Measurements from ENCODE around the gene TIMM17A. TPM values are rescaled to one million over a fixed set of nuclear protein-coding genes. Genes with fewer than 3 reads are reported as not detected.

The TIMM17A gene
- total RNA-seq, 2 experiments from 2014 or later = 43.8 to 67.2 TPM

- intact Hi-C loops (cut with micrococcal nuclease; ENCODE audit: unreplicated experiment) = no loop called here
- Histone ChIP-seq H3K4me3 (ENCODE audit: low read depth, low read length, poor library complexity, severe bottlenecking) (no peak overlapping the region), H3K9me3 (ENCODE audit: low read length) (no peaks in the 10 kb centered on the region), H3K27ac (ENCODE audit: low read depth, low read length, poor library complexity, severe bottlenecking) (no peak overlapping the region), H2AFZ (ENCODE audit: low read length) (no peak overlapping the region), H3K9me2 (ENCODE audit: insufficient read depth, low read length) (no peaks in the 10 kb centered on the region), H3K79me2 (ENCODE audit: insufficient read depth, low read depth, low read length) (no peaks in the 10 kb centered on the region), H4K20me1 (ENCODE audit: insufficient read depth, low read length) (no peaks in the 10 kb centered on the region), H3K4me2 (ENCODE audit: low read length) (no peak overlapping the region), H3K36me3 (ENCODE audit: insufficient read depth, low read length) (no peaks in the 10 kb centered on the region), H3K4me1 (ENCODE audit: insufficient read depth, low read length, poor library complexity, severe bottlenecking) (no peaks in the 10 kb centered on the region)
- CTCF ChIA-PET (ENCODE audit: unreplicated experiment) = no interaction called here
- BruUV-seq (replicated peaks) = no TSS peak
- POLR2A ChIA-PET = no interaction called here
- no peak for DNase-seq (ENCODE audit: low spot score)
- TF ChIP-seq EZH2phosphoT487 (IDR thresholded peaks at IDR 0.05; ENCODE audit: borderline replicate concordance, low read depth, low read length) (no peak), CTCF (conservative IDR thresholded peaks at IDR 0.05; ENCODE audit: low read length) (no peak)
Measured at GRCh38 chr1:201947697-201948008, 7.7 kb upstream of the TIMM17A start.

GRCh38 chr1:201949491-201949890 lies 5.8 kb upstream of the TIMM17A start:
- CTCF ChIA-PET (ENCODE audit: unreplicated experiment) = no interaction called here
- peaks cover 3% of the 10 kb centered on the region for H3K4me1 ChIP-seq (ENCODE audit: insufficient read depth, low read length, poor library complexity, severe bottlenecking)
- POLR2A ChIA-PET = no interaction called here
- no peaks in the 10 kb centered on the region for H3K9me2 ChIP-seq (ENCODE audit: insufficient read depth, low read length)
- H3K36me3 ChIP-seq (ENCODE audit: insufficient read depth, low read length) = no peaks in the 10 kb centered on the region
- no peak overlapping the region for H3K4me3 ChIP-seq (ENCODE audit: low read depth, low read length, poor library complexity, severe bottlenecking)
- no peak overlapping the region for H3K4me2 ChIP-seq (ENCODE audit: low read length)
- TF ChIP-seq EZH2phosphoT487 (IDR thresholded peaks at IDR 0.05; ENCODE audit: borderline replicate concordance, low read depth, low read length) = no peak
- no TSS peak for BruUV-seq (replicated peaks)
- H3K79me2 ChIP-seq (ENCODE audit: insufficient read depth, low read depth, low read length) = no peaks in the 10 kb centered on the region
- no peak overlapping the region for H2AFZ ChIP-seq (ENCODE audit: low read length)
- H3K9me3 ChIP-seq (ENCODE audit: low read length) = no peaks in the 10 kb centered on the region
- no peaks in the 10 kb centered on the region for H4K20me1 ChIP-seq (ENCODE audit: insufficient read depth, low read length)
- DNase-seq (ENCODE audit: low spot score) = no peak
- H3K27ac ChIP-seq (ENCODE audit: low read depth, low read length, poor library complexity, severe bottlenecking) = no peak overlapping the region
- intact Hi-C loops (cut with micrococcal nuclease; ENCODE audit: unreplicated experiment) = no loop called here

- BruUV-seq (replicated peaks) = TSS peak; percentile 91
- H3K36me3 ChIP-seq (ENCODE audit: insufficient read depth, low read length) = peaks cover 24% of the 10 kb centered on the region
- CTCF ChIA-PET (ENCODE audit: unreplicated experiment) = interaction anchor here (0.7 kb wide), 1 partner anchor 18 kb away, joined by 3 read pairs; no protein-coding TSS in a partner anchor
- H4K20me1 ChIP-seq (ENCODE audit: insufficient read depth, low read length) = no peaks in the 10 kb centered on the region
- peak overlapping the region; percentile 81 for H3K4me2 ChIP-seq (ENCODE audit: low read length)
- intact Hi-C loops (cut with micrococcal nuclease; ENCODE audit: unreplicated experiment) = no loop called here
- H3K79me2 ChIP-seq (ENCODE audit: insufficient read depth, low read depth, low read length) = peaks cover 25% of the 10 kb centered on the region
- peak overlapping the region; percentile 92 for H2AFZ ChIP-seq (ENCODE audit: low read length)
- H3K9me3 ChIP-seq (ENCODE audit: low read length) = no peaks in the 10 kb centered on the region
- H3K27ac ChIP-seq (ENCODE audit: low read depth, low read length, poor library complexity, severe bottlenecking) = peak overlapping the region; percentile 16
- H3K9me2 ChIP-seq (ENCODE audit: insufficient read depth, low read length) = no peaks in the 10 kb centered on the region
- peaks cover 20% of the 10 kb centered on the region for H3K4me1 ChIP-seq (ENCODE audit: insufficient read depth, low read length, poor library complexity, severe bottlenecking)
- peak overlapping the region; percentile 94 for H3K4me3 ChIP-seq (ENCODE audit: low read depth, low read length, poor library complexity, severe bottlenecking)
- no peak for DNase-seq (ENCODE audit: low spot score)
- TF ChIP-seq EZH2phosphoT487 (IDR thresholded peaks at IDR 0.05; ENCODE audit: borderline replicate concordance, low read depth, low read length) (no peak), CTCF (conservative IDR thresholded peaks at IDR 0.05; ENCODE audit: low read length) (no peak)
- POLR2A ChIA-PET = interaction anchor here (0.6 to 2.1 kb wide), 9 partner anchors 14 to 1671 kb away, joined by 3 to 6 read pairs (median 5); partner anchors contain the start of gene PTPN7
Measured at GRCh38 chr1:201954263-201955008, 867 bp upstream of the TIMM17A start.

All from OCI-LY7 (cell line).